Tibial nerve (tissue), 3 donors: ENCODE data around the gene ALDOC.

ENCODE experiments used
- CTCF ChIP-seq, 5 experiments: fragments of 200-600 bp in 3 of 5; fragments of 450-650 bp in 2 of 5; sonication (generic) in 3 of 5; IDR thresholded peaks; one replicate each; pipeline ENCODE4 v1.5.1; 2016 to 2019; ENCODE audit warnings: antibody characterized with exemption in 5 of 5, mild to moderate bottlenecking in 3 of 5, moderate library complexity in 2 of 5
- POLR2A ChIP-seq, 2 donors: fragments of 450-650 bp; IDR thresholded peaks; one replicate each; pipeline ENCODE4 v1.6.1; 2017; ENCODE audit warnings: antibody characterized with exemption in 2 of 2, mild to moderate bottlenecking in 2 of 2, moderate library complexity in 2 of 2

DNA sequence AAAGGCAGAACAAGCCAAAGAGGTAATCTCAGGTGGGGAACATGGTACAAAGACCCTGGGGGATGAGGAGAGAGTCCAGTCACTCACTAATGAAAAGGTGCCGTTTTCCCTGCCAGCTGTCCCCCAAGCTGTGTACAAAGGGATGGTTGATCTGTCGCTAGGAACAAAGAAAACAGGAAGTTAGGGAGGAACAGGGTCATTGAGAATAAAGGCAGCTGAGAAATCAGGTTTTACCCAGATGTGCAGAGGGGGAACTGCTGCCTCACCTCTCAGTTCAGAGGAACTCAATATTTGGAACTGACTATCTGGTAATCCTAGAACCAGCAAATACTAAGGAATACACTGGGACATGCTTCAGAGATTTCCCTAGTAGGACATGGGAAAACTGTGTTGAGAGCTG is 35.8 kb upstream of the ALDOC start:
- TF ChIP-seq CTCF (IDR thresholded peaks at IDR 0.05) = no peak
- no peak for TF ChIP-seq POLR2A (IDR thresholded peaks at IDR 0.05)
